Chondrocyte (in vitro differentiated cells): ENCODE data around the gene RGR. TPM values are rescaled to one million over a fixed set of nuclear protein-coding genes. Genes with fewer than 3 reads are reported as not detected.
A peak's percentile ranks its signal among the peaks of the same experiment; 100 is the strongest.

Experiments used
- DNase-seq: peaks from one replicate; pipeline ENCODE4 v3.0.0; 2021; ENCODE audit warnings: mixed read lengths, low spot score
- H3K27ac Mint-ChIP-seq: one replicate; pipeline ENCODE4 v1.8.0; 2021; ENCODE audit warnings: mild to moderate bottlenecking, moderate library complexity, mixed read lengths; ENCODE audit not compliant: unreplicated experiment
- H3K27me3 Mint-ChIP-seq: 2 replicates; pipeline ENCODE4 v1.8.0; 2021; ENCODE audit warnings: low read depth, mixed read lengths
- H3K36me3 Mint-ChIP-seq: 2 replicates; pipeline ENCODE4 v1.8.0; 2021; ENCODE audit warnings: low read depth, mixed read lengths
- H3K4me1 Mint-ChIP-seq: 2 replicates; pipeline ENCODE4 v1.8.0; 2021; ENCODE audit warnings: low read depth, mild to moderate bottlenecking, mixed read lengths
- H3K4me3 Mint-ChIP-seq: one replicate; pipeline ENCODE4 v1.8.0; 2021; ENCODE audit warnings: mild to moderate bottlenecking, moderate library complexity, mixed read lengths; ENCODE audit not compliant: unreplicated experiment
- H3K9me3 Mint-ChIP-seq: 2 replicates; pipeline ENCODE4 v1.8.0; 2021; ENCODE audit warnings: low read depth, mixed read lengths
- CTCF ChIP-seq: fragments of 200-600 bp; sonication (generic); IDR thresholded peaks from 2 replicates; pipeline ENCODE4 v1.5.0; 2021; ENCODE audit warnings: antibody characterized with exemption, mild to moderate bottlenecking, moderate library complexity
- total RNA-seq: library from RNA; stranded (reverse); gene quantifications from 3 replicates; pipeline ENCODE4 v1.2.1, GENCODE V29; 2021

Gene RGR
- total RNA-seq, 1 donor from 2014 or later = not detected

GRCh38 chr10:84200537-84201243, 44.2 kb upstream of the RGR start:
- Mint-ChIP-seq H3K4me1 (no peaks in the 10 kb centered on the region), H3K27me3 (peaks cover 29% of the 10 kb centered on the region), H3K4me3 (no peak overlapping the region), H3K27ac (no peak overlapping the region), H3K36me3 (peaks cover 2% of the 10 kb centered on the region), H3K9me3 (no peaks in the 10 kb centered on the region)
- DNase-seq = no peak
- no peak for TF ChIP-seq CTCF

GRCh38 chr10:84201244-84201606, 43.6 kb upstream of the RGR start:
- peaks cover 25% of the 10 kb centered on the region for H3K27me3 Mint-ChIP-seq
- H3K27ac Mint-ChIP-seq = no peak overlapping the region
- no peaks in the 10 kb centered on the region for H3K9me3 Mint-ChIP-seq

DNA sequence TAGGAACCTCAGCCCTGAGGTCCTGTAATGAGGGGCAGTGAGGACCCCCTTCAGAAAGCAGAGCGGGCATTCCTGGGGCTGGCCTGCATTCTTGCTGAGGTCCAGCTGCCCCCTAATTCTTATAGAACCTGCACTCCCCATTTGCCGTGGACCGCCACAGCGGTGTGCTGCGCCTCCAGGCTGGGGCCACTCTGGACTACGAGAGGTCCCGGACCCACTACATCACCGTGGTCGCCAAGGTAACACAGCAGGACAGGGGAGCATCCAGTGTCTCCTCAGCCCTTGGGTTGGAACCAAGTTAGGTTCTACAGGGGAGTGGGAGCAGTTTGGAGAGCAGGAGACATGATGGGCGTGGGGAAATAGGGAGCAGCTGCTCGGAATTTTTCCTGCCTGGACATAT, 43.2 kb upstream of the RGR start:
- TF ChIP-seq CTCF = no peak
- Mint-ChIP-seq H3K9me3 (no peaks in the 10 kb centered on the region), H3K27me3 (peaks cover 22% of the 10 kb centered on the region), H3K4me1 (no peaks in the 10 kb centered on the region), H3K4me3 (no peak overlapping the region), H3K36me3 (peaks cover 2% of the 10 kb centered on the region), H3K27ac (no peak overlapping the region)
- no peak for DNase-seq

More at GRCh38 chr10:84201244-84201606, 43.6 kb upstream of the RGR start:
- Mint-ChIP-seq H3K4me1 (no peaks in the 10 kb centered on the region), H3K36me3 (peaks cover 2% of the 10 kb centered on the region), H3K4me3 (no peak overlapping the region)
- DNase-seq = no peak
- no peak for TF ChIP-seq CTCF

DNA sequence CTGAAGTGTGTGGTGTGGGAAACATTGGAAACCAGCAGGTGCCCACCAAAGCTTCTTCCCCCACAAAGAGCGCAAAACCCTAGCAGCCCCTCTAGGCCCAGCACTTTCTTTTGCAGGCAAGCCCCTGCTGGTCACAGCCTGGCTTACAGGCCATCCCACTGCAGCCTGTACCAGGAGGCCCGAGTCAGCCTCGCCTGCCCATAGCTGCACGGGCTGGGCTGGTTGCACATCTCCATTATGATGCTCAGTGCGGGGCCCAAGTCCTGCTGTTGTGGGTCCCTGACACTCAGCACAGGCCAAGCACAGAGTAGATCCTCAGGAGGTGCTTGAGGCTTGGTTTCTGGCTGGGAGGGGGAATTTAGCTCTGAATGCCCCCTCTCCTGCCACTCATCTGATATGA, 42.5 kb upstream of the RGR start:
- no peak for TF ChIP-seq CTCF
- Mint-ChIP-seq H3K9me3 (no peaks in the 10 kb centered on the region), H3K36me3 (peaks cover 2% of the 10 kb centered on the region), H3K27me3 (peaks cover 29% of the 10 kb centered on the region), H3K4me3 (no peak overlapping the region), H3K4me1 (no peaks in the 10 kb centered on the region), H3K27ac (no peak overlapping the region)
- no peak for DNase-seq

- no peak overlapping the region for H3K4me3 Mint-ChIP-seq
- TF ChIP-seq CTCF = peak; percentile 36
- H3K27me3 Mint-ChIP-seq = peaks cover 26% of the 10 kb centered on the region
- H3K36me3 Mint-ChIP-seq = no peaks in the 10 kb centered on the region
- no peaks in the 10 kb centered on the region for H3K9me3 Mint-ChIP-seq
- no peak for DNase-seq
- no peaks in the 10 kb centered on the region for H3K4me1 Mint-ChIP-seq
- no peak overlapping the region for H3K27ac Mint-ChIP-seq
These were observed 40.7 kb upstream of the RGR start for GRCh38 chr10:84204122-84204521.
